D721Med (cell line): Measurements from ENCODE around the gene PHETA1.
A peak's percentile ranks its signal among the peaks of the same experiment; 100 is the strongest.
"Not testable (repeated sequence)": the region's sequence is repeated elsewhere in the genome, so short reads cannot be mapped to it uniquely, and the experiment has no call there.

Experiments
- DNase-seq: peaks from one replicate; pipeline ENCODE4 v3.0.0; 2011; ENCODE audit warnings: low spot score; ENCODE audit not compliant: insufficient read length
- FAIRE-seq: peaks from 2 replicates; lab custom pipeline; 2011; peaks lifted over from hg19 to GRCh38; lab: Jason Lieb, UNC
- CTCF ChIP-seq: IDR thresholded peaks from 2 replicates; pipeline ENCODE4 v1.5.1; 2012; ENCODE audit warnings: mild to moderate bottlenecking, control low read depth; ENCODE audit not compliant: insufficient read depth; ENCODE audit errors: missing control alignments

PHETA1 gene

GRCh38 chr12:111337371-111337770, 31.5 kb downstream of the PHETA1 start:
- DNase-seq = no peak
- TF ChIP-seq CTCF = no peak
- no peak for FAIRE-seq

- not testable (repeated sequence) for DNase-seq, FAIRE-seq
These were observed 32.5 kb downstream of the PHETA1 start for GRCh38 chr12:111336411-111336810.

GRCh38 chr12:111335811-111336210, 33.1 kb downstream of the PHETA1 start:
- no peak for FAIRE-seq
- no peak for TF ChIP-seq CTCF
- DNase-seq = no peak

GRCh38 chr12:111335301-111335700, 33.6 kb downstream of the PHETA1 start:
- DNase-seq, FAIRE-seq: not testable (repeated sequence)

- FAIRE-seq = no peak
- DNase-seq = no peak
- TF ChIP-seq CTCF = no peak
These were observed 34.4 kb downstream of the PHETA1 start for GRCh38 chr12:111334393-111334915.

GRCh38 chr12:111330800-111331752, 37.8 kb downstream of the PHETA1 start:
- no peak for FAIRE-seq
- peak; percentile 45 for DNase-seq
- peak; percentile 41 for TF ChIP-seq CTCF

- TF ChIP-seq CTCF = no peak
- no peak for DNase-seq
- FAIRE-seq = no peak
These were observed 40.8 kb downstream of the PHETA1 start for GRCh38 chr12:111328138-111328537.

GRCh38 chr12:111327474-111327873, 41.4 kb downstream of the PHETA1 start:
- no peak for DNase-seq
- TF ChIP-seq CTCF = no peak
- FAIRE-seq = no peak
